OCI-LY1 (cell line): Measurements from ENCODE around the gene OPTC.
A peak's percentile ranks its signal among the peaks of the same experiment; 100 is the strongest.

Experiments used
- H2AFZ ChIP-seq: fragments of 200-600 bp; sonication (generic), shearing (Covaris generic); 2 replicates; pipeline ENCODE4 v1.6.0; 2014; ENCODE audit warnings: antibody characterized with exemption, mild to moderate bottlenecking, low read length
- H3F3A ChIP-seq: fragments of 200-600 bp; sonication (generic), shearing (Covaris generic); 2 replicates; pipeline ENCODE4 v1.6.0; 2014; ENCODE audit warnings: mild to moderate bottlenecking, antibody characterized with exemption, low read length, moderate library complexity; ENCODE audit not compliant: insufficient read depth
- H3K27ac ChIP-seq: fragments of 200-600 bp; sonication (generic); 2 replicates; pipeline ENCODE4 v1.5.1; 2014; ENCODE audit warnings: low read length, mixed run types, mild to moderate bottlenecking, low read depth; ENCODE audit not compliant: poor library complexity, severe bottlenecking
- H3K27me3 ChIP-seq: fragments of 200-600 bp; sonication (generic); 2 replicates; pipeline ENCODE4 v1.6.0; 2014; ENCODE audit warnings: antibody characterized with exemption, mild to moderate bottlenecking, low read length, moderate library complexity; ENCODE audit not compliant: insufficient read depth
- H3K36me3 ChIP-seq: fragments of 200-600 bp; sonication (generic); 2 replicates; pipeline ENCODE4 v1.6.1; 2014; ENCODE audit warnings: mild to moderate bottlenecking, antibody characterized with exemption, low read length, moderate library complexity, mixed read lengths; ENCODE audit not compliant: insufficient read depth
- H3K4me1 ChIP-seq: fragments of 200-600 bp; sonication (generic); 2 replicates; pipeline ENCODE4 v1.5.1; 2014; ENCODE audit warnings: mild to moderate bottlenecking, low read length, moderate library complexity; ENCODE audit not compliant: insufficient read depth, severe bottlenecking
- H3K4me2 ChIP-seq: fragments of 200-600 bp; sonication (generic), shearing (Covaris generic); 2 replicates; pipeline ENCODE4 v1.6.1; 2014; ENCODE audit warnings: low read length
- H3K4me3 ChIP-seq: fragments of 200-600 bp; sonication (generic); 2 replicates; pipeline ENCODE4 v1.5.1; 2014; ENCODE audit warnings: low read length, low read depth, mild to moderate bottlenecking, mixed read lengths; ENCODE audit not compliant: poor library complexity, severe bottlenecking
- H3K79me2 ChIP-seq: fragments of 200-600 bp; shearing (Covaris generic); 2 replicates; pipeline ENCODE4 v1.6.1; 2016; ENCODE audit warnings: mixed run types, low read length, mixed read lengths; ENCODE audit not compliant: insufficient read depth
- H3K9ac ChIP-seq: fragments of 200-600 bp; sonication (generic), shearing (Covaris generic); 2 replicates; pipeline ENCODE4 v1.6.1; 2014; ENCODE audit warnings: mild to moderate bottlenecking, low read length, mixed read lengths
- H3K9me2 ChIP-seq: fragments of 200-600 bp; sonication (generic), shearing (Covaris generic); 2 replicates; pipeline ENCODE4 v1.6.1; 2014; ENCODE audit warnings: low read depth, mild to moderate bottlenecking, low read length, mixed read lengths
- H3K9me3 ChIP-seq: fragments of 200-600 bp; shearing (Covaris generic); 2 replicates; pipeline ENCODE4 v1.6.1; 2014; ENCODE audit warnings: low read length, mixed read lengths
- H4K20me1 ChIP-seq: fragments of 200-600 bp; sonication (generic), shearing (Covaris generic); 2 replicates; pipeline ENCODE4 v1.6.0; 2016; ENCODE audit warnings: mild to moderate bottlenecking, low read length; ENCODE audit not compliant: insufficient read depth
- EZH2 ChIP-seq: fragments of 200-600 bp; sonication (generic), shearing (Covaris generic); IDR thresholded peaks from 2 replicates; pipeline ENCODE4 v1.8.0; 2017; ENCODE audit warnings: borderline replicate concordance, mixed run types, mild to moderate bottlenecking, antibody characterized with exemption, low read length, moderate library complexity, mixed read lengths
- TF ChIP-seq, protein P1 (sequence below): fragments of 200-600 bp; sonication (generic), shearing (Covaris generic); IDR thresholded peaks from 2 replicates; pipeline ENCODE4 v1.5.1; 2017; ENCODE audit warnings: mild to moderate bottlenecking, antibody characterized with exemption, low read length, moderate library complexity, mixed read lengths

The OPTC gene

DNA sequence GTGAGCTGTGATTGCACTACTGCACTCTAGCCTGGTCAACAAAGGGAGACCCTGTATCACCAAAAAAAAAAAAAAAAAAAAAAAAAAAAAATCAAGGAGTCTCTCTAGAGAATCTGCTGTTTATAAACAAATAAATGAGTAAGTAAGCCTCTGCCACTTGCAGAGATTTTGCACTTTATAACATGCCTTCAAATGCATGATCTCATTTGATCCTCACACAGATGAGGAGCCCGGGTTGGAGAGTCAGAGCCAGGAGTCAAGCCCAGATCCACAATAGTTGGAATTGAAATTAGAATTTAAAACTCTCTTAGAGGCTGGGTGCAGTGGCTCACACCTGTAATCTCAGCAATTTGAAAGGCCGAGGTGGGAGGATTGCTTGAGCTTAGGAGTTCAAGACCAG lies 14.3 kb upstream of the OPTC start:
- Histone ChIP-seq H3K36me3 (no peaks in the 10 kb centered on the region), H3K79me2 (no peaks in the 10 kb centered on the region), H2AFZ (no peak overlapping the region), H3K9me2 (no peaks in the 10 kb centered on the region), H3K4me3 (no peak overlapping the region), H3K4me2 (no peak overlapping the region), H3K9me3 (no peaks in the 10 kb centered on the region), H4K20me1 (no peaks in the 10 kb centered on the region), H3F3A (peaks cover 8% of the 10 kb centered on the region; the same call in 1 of the 2 replicates), H3K27me3 (no peaks in the 10 kb centered on the region), H3K4me1 (peaks cover 93% of the 10 kb centered on the region), H3K27ac (peak overlapping the region; percentile 96), H3K9ac (peak overlapping the region; percentile 75; the same call in 1 of the 2 replicates)
- TF ChIP-seq EZH2, result no peak
- TF ChIP-seq, protein P1, sequence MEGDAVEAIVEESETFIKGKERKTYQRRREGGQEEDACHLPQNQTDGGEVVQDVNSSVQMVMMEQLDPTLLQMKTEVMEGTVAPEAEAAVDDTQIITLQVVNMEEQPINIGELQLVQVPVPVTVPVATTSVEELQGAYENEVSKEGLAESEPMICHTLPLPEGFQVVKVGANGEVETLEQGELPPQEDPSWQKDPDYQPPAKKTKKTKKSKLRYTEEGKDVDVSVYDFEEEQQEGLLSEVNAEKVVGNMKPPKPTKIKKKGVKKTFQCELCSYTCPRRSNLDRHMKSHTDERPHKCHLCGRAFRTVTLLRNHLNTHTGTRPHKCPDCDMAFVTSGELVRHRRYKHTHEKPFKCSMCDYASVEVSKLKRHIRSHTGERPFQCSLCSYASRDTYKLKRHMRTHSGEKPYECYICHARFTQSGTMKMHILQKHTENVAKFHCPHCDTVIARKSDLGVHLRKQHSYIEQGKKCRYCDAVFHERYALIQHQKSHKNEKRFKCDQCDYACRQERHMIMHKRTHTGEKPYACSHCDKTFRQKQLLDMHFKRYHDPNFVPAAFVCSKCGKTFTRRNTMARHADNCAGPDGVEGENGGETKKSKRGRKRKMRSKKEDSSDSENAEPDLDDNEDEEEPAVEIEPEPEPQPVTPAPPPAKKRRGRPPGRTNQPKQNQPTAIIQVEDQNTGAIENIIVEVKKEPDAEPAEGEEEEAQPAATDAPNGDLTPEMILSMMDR, result no peak

DNA sequence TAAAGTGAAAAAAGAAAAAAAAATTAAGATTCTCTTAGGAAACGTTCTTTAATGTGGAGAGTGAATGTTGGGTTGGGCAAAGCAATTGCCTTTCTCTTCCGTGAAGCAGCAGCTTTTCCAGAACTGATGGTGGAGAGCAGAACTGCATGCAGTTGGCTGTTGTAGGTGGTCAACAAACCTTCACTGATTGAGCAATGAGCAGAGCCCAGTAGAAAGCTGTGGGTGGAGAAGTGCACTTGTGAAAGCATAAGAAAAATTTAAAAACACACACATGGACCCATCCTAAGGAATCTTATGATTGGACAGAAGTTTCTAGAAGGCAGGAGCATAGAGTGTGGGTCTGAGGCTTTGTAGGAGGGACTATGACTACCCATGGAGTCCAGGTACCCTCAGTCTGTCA lies 13.9 kb upstream of the OPTC start:
- Histone ChIP-seq H3K9me2 (no peaks in the 10 kb centered on the region), H2AFZ (no peak overlapping the region), H3K4me2 (peak overlapping the region; percentile 66; the same call in 1 of the 2 replicates), H3K4me1 (peaks cover 90% of the 10 kb centered on the region), H4K20me1 (no peaks in the 10 kb centered on the region), H3K4me3 (no peak overlapping the region), H3K79me2 (no peaks in the 10 kb centered on the region), H3K36me3 (no peaks in the 10 kb centered on the region), H3K9me3 (no peaks in the 10 kb centered on the region), H3K27ac (peak overlapping the region; percentile 96), H3F3A (peaks cover 8% of the 10 kb centered on the region; the same call in 1 of the 2 replicates), H3K9ac (peak overlapping the region; percentile 75; the same call in 1 of the 2 replicates), H3K27me3 (no peaks in the 10 kb centered on the region)
- no peak for TF ChIP-seq EZH2
- TF ChIP-seq, protein P1, result no peak

DNA sequence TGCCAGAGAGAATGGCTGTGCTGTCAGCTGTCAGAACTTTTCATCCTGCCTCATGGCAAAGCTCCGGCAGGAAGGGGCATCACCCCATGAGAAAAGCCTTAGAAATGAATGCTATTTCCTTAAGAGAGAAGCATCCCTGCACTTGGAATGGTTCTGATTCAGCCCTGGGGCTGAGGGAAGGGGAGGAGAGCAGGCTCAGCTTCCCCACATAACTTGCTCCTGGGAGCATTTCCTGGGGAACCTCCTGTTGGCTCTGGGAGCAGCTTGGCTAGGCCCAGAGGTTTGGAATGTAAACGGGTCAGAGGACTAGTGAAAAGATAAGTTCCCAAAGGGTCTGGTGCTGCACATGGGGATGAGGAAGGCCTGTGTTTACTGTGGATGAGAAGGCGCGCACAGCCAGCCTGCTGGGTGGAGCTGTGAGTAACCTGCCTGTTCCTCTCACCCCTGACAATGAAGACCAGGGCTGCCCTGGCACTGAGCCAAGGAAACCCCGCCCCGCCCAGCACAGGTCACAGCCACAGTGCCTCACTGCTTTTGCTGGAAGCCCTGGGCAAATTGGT lies 13.3 kb upstream of the OPTC start:
- peak overlapping the region; percentile 66 for H3K4me2 ChIP-seq
- H3K9ac ChIP-seq, result peak overlapping the region; percentile 75
- no peaks in the 10 kb centered on the region for H3K79me2 ChIP-seq
- TF ChIP-seq EZH2, result no peak
- TF ChIP-seq, protein P1, result no peak
- peaks cover 84% of the 10 kb centered on the region for H3K4me1 ChIP-seq
- no peaks in the 10 kb centered on the region for H3K36me3 ChIP-seq
- H3F3A ChIP-seq, result peaks cover 8% of the 10 kb centered on the region; the same call in 1 of the 2 replicates
- no peaks in the 10 kb centered on the region for H3K9me2 ChIP-seq
- H4K20me1 ChIP-seq, result no peaks in the 10 kb centered on the region
- no peak overlapping the region for H2AFZ ChIP-seq
- H3K27ac ChIP-seq, result peak overlapping the region; percentile 96
- no peaks in the 10 kb centered on the region for H3K27me3 ChIP-seq
- H3K9me3 ChIP-seq, result no peaks in the 10 kb centered on the region
- no peak overlapping the region for H3K4me3 ChIP-seq
